HG02884 (cell line): Measurements from ENCODE around the gene UTS2B.
A peak's percentile ranks its signal among the peaks of the same experiment; 100 is the strongest.

Experiments
- ATAC-seq: cut with Tn5 transposase; IDR thresholded peaks from one replicate; pipeline ENCODE4 v1.9.1; 2021; ENCODE audit warnings: mild to moderate bottlenecking, moderate library complexity; ENCODE audit not compliant: unreplicated experiment

The UTS2B gene

GRCh38 chr3:191246034-191246433 is 84.3 kb downstream of the UTS2B start:
- ATAC-seq = peak; percentile 66

- no peak for ATAC-seq
Observed at GRCh38 chr3:191244242-191244867, 86.0 kb downstream of the UTS2B start.

GRCh38 chr3:191240486-191240885 is 89.8 kb downstream of the UTS2B start:
- no peak for ATAC-seq

GRCh38 chr3:191239407-191240031 is 90.8 kb downstream of the UTS2B start:
- ATAC-seq = no peak

- ATAC-seq = no peak
Observed at GRCh38 chr3:191238321-191238817, 92.0 kb downstream of the UTS2B start.

GRCh38 chr3:191237047-191237882 is 93.1 kb downstream of the UTS2B start:
- ATAC-seq = no peak

- ATAC-seq = no peak
Observed at GRCh38 chr3:191236646-191237045, 93.7 kb downstream of the UTS2B start.

GRCh38 chr3:191235331-191236314 is 94.7 kb downstream of the UTS2B start:
- ATAC-seq = peak; percentile 99

GRCh38 chr3:191234216-191234615 is 96.1 kb downstream of the UTS2B start:
- ATAC-seq = no peak

- ATAC-seq = no peak
Observed at GRCh38 chr3:191227541-191227940, 102.8 kb downstream of the UTS2B start.

GRCh38 chr3:191221638-191222037 is 108.7 kb downstream of the UTS2B start:
- no peak for ATAC-seq

GRCh38 chr3:191220908-191221307 is 109.4 kb downstream of the UTS2B start:
- no peak for ATAC-seq

GRCh38 chr3:191217301-191217700 is 113.0 kb downstream of the UTS2B start:
- no peak for ATAC-seq
